ENCODE results near the gene RIOX2. TPM values are rescaled to one million over a fixed set of nuclear protein-coding genes. Genes with fewer than 3 reads are reported as not detected.

The RIOX2 gene
- total and polyA plus RNA-seq, 2 donors (not counting 1 experiment from before 2014, with no cell fraction given): 23.7 to 46.1 TPM

GRCh38 chr3:97937205-97937604, 35.0 kb downstream of the RIOX2 start:
- H3K9ac ChIP-seq (ENCODE audit: insufficient read depth, low read length): no peak overlapping the region
- no peaks in the 10 kb centered on the region for H3K36me3 ChIP-seq (ENCODE audit: control insufficient read depth, insufficient read depth, low read length)
- no peak for TF ChIP-seq EZH2 (IDR thresholded peaks at IDR 0.05; ENCODE audit: low read length, missing control alignments)
- TF ChIP-seq, protein P1, sequence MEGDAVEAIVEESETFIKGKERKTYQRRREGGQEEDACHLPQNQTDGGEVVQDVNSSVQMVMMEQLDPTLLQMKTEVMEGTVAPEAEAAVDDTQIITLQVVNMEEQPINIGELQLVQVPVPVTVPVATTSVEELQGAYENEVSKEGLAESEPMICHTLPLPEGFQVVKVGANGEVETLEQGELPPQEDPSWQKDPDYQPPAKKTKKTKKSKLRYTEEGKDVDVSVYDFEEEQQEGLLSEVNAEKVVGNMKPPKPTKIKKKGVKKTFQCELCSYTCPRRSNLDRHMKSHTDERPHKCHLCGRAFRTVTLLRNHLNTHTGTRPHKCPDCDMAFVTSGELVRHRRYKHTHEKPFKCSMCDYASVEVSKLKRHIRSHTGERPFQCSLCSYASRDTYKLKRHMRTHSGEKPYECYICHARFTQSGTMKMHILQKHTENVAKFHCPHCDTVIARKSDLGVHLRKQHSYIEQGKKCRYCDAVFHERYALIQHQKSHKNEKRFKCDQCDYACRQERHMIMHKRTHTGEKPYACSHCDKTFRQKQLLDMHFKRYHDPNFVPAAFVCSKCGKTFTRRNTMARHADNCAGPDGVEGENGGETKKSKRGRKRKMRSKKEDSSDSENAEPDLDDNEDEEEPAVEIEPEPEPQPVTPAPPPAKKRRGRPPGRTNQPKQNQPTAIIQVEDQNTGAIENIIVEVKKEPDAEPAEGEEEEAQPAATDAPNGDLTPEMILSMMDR (conservative IDR thresholded peaks at IDR 0.05 in 1 of 2, IDR thresholded peaks at IDR 0.05 in 1 of 2; ENCODE audit: low read depth in 1 of 2, low read length in 2 of 2): no peak
- DNase-seq (ENCODE audit: low read depth in 2 of 2): no peak
- H3K4me1 ChIP-seq (ENCODE audit: control insufficient read depth, extremely low read depth, insufficient read depth, low read length): no peaks in the 10 kb centered on the region
- H3K27ac ChIP-seq (ENCODE audit: insufficient read depth, low read length): no peak overlapping the region
- H3K4me2 ChIP-seq (ENCODE audit: extremely low read depth, insufficient read depth, low read length): no peak overlapping the region
- H4K20me1 ChIP-seq (ENCODE audit: control insufficient read depth, extremely low read depth, insufficient read depth, low read length): no peaks in the 10 kb centered on the region
- H3K79me2 ChIP-seq (ENCODE audit: control insufficient read depth, insufficient read depth, low read length): no peaks in the 10 kb centered on the region
- no peaks in the 10 kb centered on the region for H3K9me3 ChIP-seq (ENCODE audit: control insufficient read depth, insufficient read depth, low read depth, low read length)
- H2AFZ ChIP-seq (ENCODE audit: low read length): no peak overlapping the region
- no peaks in the 10 kb centered on the region for H3K27me3 ChIP-seq (ENCODE audit: control insufficient read depth, insufficient read depth, low read length)
- H3K4me3 ChIP-seq (replicated peaks in 1 of 4; ENCODE audit: control extremely low read depth in 1 of 4, insufficient read depth in 1 of 4, low read depth in 3 of 4, low read length in 4 of 4): no peak overlapping the region

DNA sequence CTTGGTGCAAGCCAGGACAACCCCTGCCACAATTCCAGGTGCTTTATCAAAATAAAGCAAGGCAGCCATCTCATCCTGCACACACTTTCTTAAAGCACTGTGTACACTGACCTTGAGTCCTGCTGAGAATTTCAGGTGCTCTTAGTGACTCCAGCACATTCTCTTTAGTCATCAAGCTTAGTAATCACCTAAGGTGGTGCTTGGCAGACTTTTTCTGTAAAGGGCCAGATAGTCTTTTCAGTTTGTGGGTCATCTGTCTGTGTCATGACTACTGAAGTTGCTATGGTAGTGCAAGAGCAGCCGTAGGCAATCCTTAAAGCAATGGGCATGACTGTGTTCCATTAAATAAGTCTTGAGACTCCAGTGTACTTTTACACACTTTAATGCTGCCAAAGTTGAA, 36.4 kb downstream of the RIOX2 start:
- Histone ChIP-seq H2AFZ (ENCODE audit: low read length) (no peak overlapping the region), H3K27me3 (ENCODE audit: control insufficient read depth, insufficient read depth, low read length) (no peaks in the 10 kb centered on the region), H3K79me2 (ENCODE audit: control insufficient read depth, insufficient read depth, low read length) (no peaks in the 10 kb centered on the region), H4K20me1 (ENCODE audit: control insufficient read depth, extremely low read depth, insufficient read depth, low read length) (no peaks in the 10 kb centered on the region), H3K9ac (ENCODE audit: insufficient read depth, low read length) (no peak overlapping the region), H3K27ac (ENCODE audit: insufficient read depth, low read length) (no peak overlapping the region), H3K4me2 (ENCODE audit: extremely low read depth, insufficient read depth, low read length) (no peak overlapping the region), H3K36me3 (ENCODE audit: control insufficient read depth, insufficient read depth, low read length) (no peaks in the 10 kb centered on the region), H3K9me3 (ENCODE audit: control insufficient read depth, insufficient read depth, low read depth, low read length) (no peaks in the 10 kb centered on the region), H3K4me3 (replicated peaks in 1 of 4; ENCODE audit: control extremely low read depth in 1 of 4, insufficient read depth in 1 of 4, low read depth in 3 of 4, low read length in 4 of 4) (no peak overlapping the region), H3K4me1 (ENCODE audit: control insufficient read depth, extremely low read depth, insufficient read depth, low read length) (no peaks in the 10 kb centered on the region)
- TF ChIP-seq, protein P1 (conservative IDR thresholded peaks at IDR 0.05 in 1 of 2, IDR thresholded peaks at IDR 0.05 in 1 of 2; ENCODE audit: low read depth in 1 of 2, low read length in 2 of 2): no peak
- no peak for TF ChIP-seq EZH2 (IDR thresholded peaks at IDR 0.05; ENCODE audit: low read length, missing control alignments)
- no peak for DNase-seq (ENCODE audit: low read depth in 2 of 2)

- Histone ChIP-seq H3K4me1 (ENCODE audit: control insufficient read depth, extremely low read depth, insufficient read depth, low read length) (no peaks in the 10 kb centered on the region), H3K4me3 (replicated peaks in 1 of 4; ENCODE audit: control extremely low read depth in 1 of 4, insufficient read depth in 1 of 4, low read depth in 3 of 4, low read length in 4 of 4) (no peak overlapping the region), H4K20me1 (ENCODE audit: control insufficient read depth, extremely low read depth, insufficient read depth, low read length) (no peaks in the 10 kb centered on the region), H3K27me3 (ENCODE audit: control insufficient read depth, insufficient read depth, low read length) (no peaks in the 10 kb centered on the region), H3K4me2 (ENCODE audit: extremely low read depth, insufficient read depth, low read length) (no peak overlapping the region), H3K79me2 (ENCODE audit: control insufficient read depth, insufficient read depth, low read length) (no peaks in the 10 kb centered on the region), H3K27ac (ENCODE audit: insufficient read depth, low read length) (no peak overlapping the region), H2AFZ (ENCODE audit: low read length) (no peak overlapping the region), H3K9me3 (ENCODE audit: control insufficient read depth, insufficient read depth, low read depth, low read length) (no peaks in the 10 kb centered on the region), H3K36me3 (ENCODE audit: control insufficient read depth, insufficient read depth, low read length) (no peaks in the 10 kb centered on the region), H3K9ac (ENCODE audit: insufficient read depth, low read length) (no peak overlapping the region)
- DNase-seq (ENCODE audit: low read depth in 2 of 2): no peak
- TF ChIP-seq EZH2 (IDR thresholded peaks at IDR 0.05; ENCODE audit: low read length, missing control alignments): no peak
- TF ChIP-seq, protein P1 (conservative IDR thresholded peaks at IDR 0.05 in 1 of 2, IDR thresholded peaks at IDR 0.05 in 1 of 2; ENCODE audit: low read depth in 1 of 2, low read length in 2 of 2): no peak
Measured at GRCh38 chr3:97934980-97935695, 37.1 kb downstream of the RIOX2 start.

Data from fibroblast of lung (primary cell).